Activated T-cell treated with anti-CD3 and anti-CD28 coated beads, Interleukin-2, amount 50 U/mL, for 72 hours (primary cell): ENCODE measurements around the gene TTLL6. TPM values are rescaled to one million over a fixed set of nuclear protein-coding genes. Genes with fewer than 3 reads are reported as not detected.
A peak's percentile ranks its signal among the peaks of the same experiment; 100 is the strongest.
"Not testable (repeated sequence)": the region's sequence is repeated elsewhere in the genome, so short reads cannot be mapped to it uniquely, and the experiment has no call there.

ENCODE experiments used
- ATAC-seq, 2 donors: fragments of 150-1000 bp; cut with Tn5 transposase; replicated peaks in 1 of 2; 2 replicates each; pipeline ENCODE4 v1.10.0; 2021; ENCODE audit warnings: moderate library complexity in 2 of 2, mild to moderate bottlenecking in 1 of 2
- DNase-seq, 2 donors: peaks; one replicate each; pipeline ENCODE4 v3.0.0; 2021 to 2022; ENCODE audit warnings: mixed read lengths in 1 of 2
- H3K27ac Mint-ChIP-seq: one replicate; pipeline ENCODE4 v1.8.0; 2022; ENCODE audit warnings: mild to moderate bottlenecking, moderate library complexity, mixed read lengths
- H3K27me3 Mint-ChIP-seq: one replicate; pipeline ENCODE4 v1.8.0; 2022; ENCODE audit warnings: low read depth, mixed read lengths
- H3K36me3 Mint-ChIP-seq, 2 donors: one replicate each; pipeline ENCODE4 v1.8.0; 2022; ENCODE audit warnings: mixed read lengths in 2 of 2, mild to moderate bottlenecking in 1 of 2; ENCODE audit not compliant: insufficient read depth in 2 of 2
- H3K4me1 Mint-ChIP-seq: one replicate; pipeline ENCODE4 v1.8.0; 2022; ENCODE audit warnings: low read depth, mixed read lengths
- H3K4me3 Mint-ChIP-seq, 2 donors: one replicate each; pipeline ENCODE4 v1.8.0; 2022; ENCODE audit warnings: mild to moderate bottlenecking in 2 of 2, mixed read lengths in 2 of 2, moderate library complexity in 2 of 2
- H3K9me3 Mint-ChIP-seq, 2 donors: one replicate each; pipeline ENCODE4 v1.8.0; 2022; ENCODE audit warnings: mixed read lengths in 2 of 2
- total RNA-seq, 2 donors: library from RNA; stranded (reverse); gene quantifications; one replicate each; pipeline ENCODE4 v1.2.3, GENCODE V29; 2022

TTLL6 gene
- total RNA-seq, 2 donors from 2014 or later: not detected

GRCh38 chr17:48718227-48718760 is 98.7 kb downstream of the TTLL6 start:
- no peak for DNase-seq
- no peaks in the 10 kb centered on the region for H3K36me3 Mint-ChIP-seq
- no peak for ATAC-seq
- peaks cover 46% of the 10 kb centered on the region for H3K4me1 Mint-ChIP-seq
- H3K27ac Mint-ChIP-seq: peak overlapping the region; percentile 42
- H3K4me3 Mint-ChIP-seq: peak overlapping the region; percentile 47 to 81
- no peaks in the 10 kb centered on the region for H3K9me3 Mint-ChIP-seq
- H3K27me3 Mint-ChIP-seq: peaks cover 73% of the 10 kb centered on the region

GRCh38 chr17:48717367-48718226 is 99.4 kb downstream of the TTLL6 start:
- peak overlapping the region in 1 of 2 donors; percentile 68 for H3K4me3 Mint-ChIP-seq
- ATAC-seq (no peak), DNase-seq (no peak)
- peaks cover 40% of the 10 kb centered on the region for H3K4me1 Mint-ChIP-seq
- no peaks in the 10 kb centered on the region for H3K9me3 Mint-ChIP-seq
- H3K27me3 Mint-ChIP-seq: peaks cover 70% of the 10 kb centered on the region
- H3K36me3 Mint-ChIP-seq: no peaks in the 10 kb centered on the region
- H3K27ac Mint-ChIP-seq: peak overlapping the region; percentile 95

- H3K27me3 Mint-ChIP-seq: peaks cover 65% of the 10 kb centered on the region
- not testable (repeated sequence) for H3K4me3 Mint-ChIP-seq, ATAC-seq, H3K27ac Mint-ChIP-seq, H3K9me3 Mint-ChIP-seq, H3K36me3 Mint-ChIP-seq, DNase-seq
- H3K4me1 Mint-ChIP-seq: peaks cover 32% of the 10 kb centered on the region
Measured at GRCh38 chr17:48716549-48716948, 100.5 kb downstream of the TTLL6 start.

- Mint-ChIP-seq H3K27ac (no peak overlapping the region), H3K4me1 (peaks cover 29% of the 10 kb centered on the region), H3K27me3 (peaks cover 57% of the 10 kb centered on the region), H3K9me3 (no peaks in the 10 kb centered on the region), H3K36me3 (no peaks in the 10 kb centered on the region), H3K4me3 (no peak overlapping the region)
- ATAC-seq (no peak), DNase-seq (no peak)
Measured at GRCh38 chr17:48715496-48716399, 101.3 kb downstream of the TTLL6 start.

Other genes with a start within 250 kb of the TTLL6 start
- 1 to 10 TPM; 1.9 to 3.3 TPM for gene HOXB4, start 238.9 kb downstream of the TTLL6 start, total RNA-seq
- 1 to 10 TPM; 2.9 to 8.1 TPM for gene HOXB3, start 227.0 kb downstream of the TTLL6 start, total RNA-seq
- not detected for gene HOXB5, start 223.4 kb downstream of the TTLL6 start, total RNA-seq
- gene HOXB6, start 212.2 kb downstream of the TTLL6 start, total RNA-seq: under 1 TPM; 0.24 to 0.51 TPM
- 1 to 10 TPM; 1.3 to 1.6 TPM for gene HOXB7, start 206.2 kb downstream of the TTLL6 start, total RNA-seq
- not detected for gene HOXB8, start 201.9 kb downstream of the TTLL6 start, total RNA-seq
- gene HOXB9, start 190.9 kb downstream of the TTLL6 start, total RNA-seq: 10 to 100 TPM; 15.0 to 23.0 TPM
- gene PRAC1, start 94.7 kb downstream of the TTLL6 start, total RNA-seq: not detected
- not detected for gene PRAC2, start 94.0 kb downstream of the TTLL6 start, total RNA-seq
- gene HOXB13, start 88.5 kb downstream of the TTLL6 start, total RNA-seq: not detected
- 100 to 1,000 TPM in 1 of 2 donors, 10 to 100 TPM in 1; 97.0 to 132 TPM for gene CALCOCO2, start 13.8 kb upstream of the TTLL6 start, total RNA-seq
- gene ATP5MC1, start 75.6 kb upstream of the TTLL6 start, total RNA-seq: 10 to 100 TPM; 45.9 to 52.9 TPM
- gene UBE2Z, start 91.2 kb upstream of the TTLL6 start, total RNA-seq: 100 to 1,000 TPM; 133 to 191 TPM
- gene SNF8, start 127.6 kb upstream of the TTLL6 start, total RNA-seq: 10 to 100 TPM; 54.7 to 54.8 TPM
- not detected for gene GIP, start 151.4 kb upstream of the TTLL6 start, total RNA-seq
- under 1 TPM; 0.32 to 0.50 TPM for gene IGF2BP1, start 180.2 kb upstream of the TTLL6 start, total RNA-seq